HCT116 (cell line): ENCODE results near the gene ZNF787. TPM values are rescaled to one million over a fixed set of nuclear protein-coding genes. Genes with fewer than 3 reads are reported as not detected.

Source experiments
- ATAC-seq: fragments of 200-7000 bp; cut with Tn5 transposase; 2 replicates; pipeline ENCODE4 v1.9.1; 2020; ENCODE audit warnings: mild to moderate bottlenecking, moderate library complexity
- BruUV-seq: library from RNA; stranded (reverse); fragments of 400-500 nt; replicated peaks from 2 replicates; lab custom pipeline; 2021; lab: Mats Ljungman, UMichigan
- CTCF ChIA-PET: fragments of 300-600 bp; sonication (Branson Sonifier 250); formaldehyde crosslinking; loops from one replicate; lab custom pipeline; 2021; ENCODE audit warnings: antibody characterized with exemption; lab: Charles Lee
- POLR2A ChIA-PET: fragments of 300-600, 350-600 bp; sonication (Branson Sonifier 250); formaldehyde crosslinking; loops from one replicate; lab custom pipeline; 2021; ENCODE audit warnings: antibody characterized with exemption; lab: Charles Lee
- RAD21 ChIA-PET, 2 experiments: fragments of 300-600 bp; sonication (Branson Sonifier 250); formaldehyde crosslinking; loops; one replicate each; lab custom pipeline; 2023; ENCODE audit warnings: low total read pairs in 2 of 2; ENCODE audit not compliant: uncharacterized antibody in 2 of 2, unreplicated experiment in 2 of 2, low non-redundant PET in 1 of 2; lab: Charles Lee
- DNase-seq: peaks from one replicate; pipeline ENCODE4 v3.0.0-alpha.2; 2010; ENCODE audit warnings: low read depth, low spot score
- H2AFZ ChIP-seq: fragments of 200-600 bp; shearing (Covaris generic), sonication (generic); 2 replicates; pipeline ENCODE4 v1.6.1; 2017; ENCODE audit warnings: low read depth, mixed run types, mixed read lengths, antibody characterized with exemption, low read length; ENCODE audit not compliant: poor library complexity, severe bottlenecking
- H3K27ac ChIP-seq: 2 replicates; pipeline ENCODE4 v1.5.1; 2012; ENCODE audit warnings: low read depth, low read length
- H3K27me3 ChIP-seq: fragments of 200-600 bp; sonication (generic); 2 replicates; pipeline ENCODE4 v1.6.1; 2016; ENCODE audit warnings: mixed run types, low read length, mixed read lengths; ENCODE audit not compliant: insufficient read depth
- H3K36me3 ChIP-seq, 2 experiments: fragments of 200-500 bp in 1 of 2; fragments of 200-600 bp in 1 of 2; sonication (Bioruptor generic) in 1 of 2; sonication (generic) in 1 of 2; 2 replicates each; pipeline versions ENCODE4 v1.5.1 to v1.6.1; 2014 to 2016; ENCODE audit warnings: low read length in 2 of 2, inconsistent platforms in 1 of 2, mixed read lengths in 1 of 2, mixed run types in 1 of 2; ENCODE audit not compliant: insufficient read depth in 2 of 2, control insufficient read depth in 1 of 2
- H3K4me1 ChIP-seq, 2 experiments: fragments of 200-600 bp in 1 of 2; sonication (generic) in 1 of 2; 2 replicates each; pipeline versions ENCODE4 v1.5.1 to v1.6.1; 2012 to 2017; ENCODE audit warnings: low read length in 2 of 2, inconsistent platforms in 1 of 2, mild to moderate bottlenecking in 1 of 2, mixed read lengths in 1 of 2, mixed run types in 1 of 2, moderate library complexity in 1 of 2; ENCODE audit not compliant: insufficient read depth in 2 of 2, control insufficient read depth in 1 of 2
- H3K4me2 ChIP-seq: fragments of 200-600 bp; sonication (generic); 2 replicates; pipeline ENCODE4 v1.6.1; 2017; ENCODE audit warnings: mixed run types, low read length, mixed read lengths
- H3K4me3 ChIP-seq, 2 experiments: fragments of 200-600 bp in 1 of 2; sonication (generic) in 1 of 2; replicated peaks in 1 of 2; 2 replicates each; pipeline ENCODE4 v1.5.1; 2011 to 2016; ENCODE audit warnings: low read length in 2 of 2, control low read depth in 1 of 2, low read depth in 1 of 2, mild to moderate bottlenecking in 1 of 2, mixed read lengths in 1 of 2, mixed run types in 1 of 2
- H3K79me2 ChIP-seq: fragments of 200-600 bp; sonication (generic); 2 replicates; pipeline ENCODE4 v1.6.1; 2017; ENCODE audit warnings: mild to moderate bottlenecking, mixed run types, low read length, moderate library complexity, mixed read lengths; ENCODE audit not compliant: insufficient read depth
- H3K9ac ChIP-seq: fragments of 200-600 bp; sonication (generic); 2 replicates; pipeline ENCODE4 v1.6.1; 2016; ENCODE audit warnings: low read length, mixed read lengths
- H3K9me2 ChIP-seq: fragments of 200-600 bp; sonication (generic), shearing (Covaris generic); 2 replicates; pipeline ENCODE4 v1.6.1; 2017; ENCODE audit warnings: mixed run types, mild to moderate bottlenecking, moderate library complexity; ENCODE audit not compliant: insufficient read depth
- H3K9me3 ChIP-seq, 2 experiments: fragments of 200-500 bp in 1 of 2; fragments of 200-600 bp in 1 of 2; sonication (Bioruptor generic) in 1 of 2; sonication (generic) in 1 of 2; 2 replicates each; pipeline ENCODE4 v1.6.1; 2014 to 2017; ENCODE audit warnings: low read length in 2 of 2, mixed read lengths in 2 of 2, inconsistent platforms in 1 of 2, low read depth in 1 of 2, mild to moderate bottlenecking in 1 of 2, mixed run types in 1 of 2, moderate library complexity in 1 of 2; ENCODE audit not compliant: control insufficient read depth in 1 of 2, insufficient read depth in 1 of 2
- H4K20me1 ChIP-seq: fragments of 200-600 bp; sonication (generic), shearing (Covaris generic); 2 replicates; pipeline ENCODE4 v1.6.1; 2017; ENCODE audit warnings: mixed run types, mild to moderate bottlenecking, moderate library complexity; ENCODE audit not compliant: insufficient read depth
- ATF3 ChIP-seq: IDR thresholded peaks from 2 replicates; pipeline ENCODE4 v1.6.1; 2012
- CBX3 ChIP-seq: IDR thresholded peaks from 2 replicates; pipeline ENCODE4 v1.6.1; 2012; ENCODE audit warnings: low read depth
- CEBPB ChIP-seq: IDR thresholded peaks from 2 replicates; pipeline ENCODE4 v1.6.1; 2012; ENCODE audit warnings: low read depth
- CTCF ChIP-seq, 3 experiments: fragments of 200-600 bp in 1 of 3; sonication (generic) in 1 of 3; IDR thresholded peaks in 2 of 3; conservative IDR thresholded peaks in 1 of 3; 2 replicates each; pipeline ENCODE4 v1.5.1; 2012 to 2017; ENCODE audit warnings: low read depth in 2 of 3, low read length in 2 of 3, antibody characterized with exemption in 1 of 3, borderline replicate concordance in 1 of 3, control low read depth in 1 of 3, mild to moderate bottlenecking in 1 of 3, mixed read lengths in 1 of 3, mixed run types in 1 of 3, moderate library complexity in 1 of 3; ENCODE audit not compliant: insufficient read depth in 1 of 3
- EGR1 ChIP-seq: IDR thresholded peaks from 2 replicates; pipeline ENCODE4 v1.6.1; 2012; ENCODE audit warnings: low read depth
- ELF1 ChIP-seq: IDR thresholded peaks from 2 replicates; pipeline ENCODE4 v1.6.1; 2012; ENCODE audit warnings: low read depth, borderline replicate concordance
- EZH2 ChIP-seq: fragments of 200-600 bp; sonication (generic); IDR thresholded peaks from 2 replicates; pipeline ENCODE4 v1.6.1; 2017; ENCODE audit warnings: antibody characterized with exemption, mixed run types
- EZH2phosphoT487 ChIP-seq: fragments of 200-600 bp; IDR thresholded peaks from 2 replicates; pipeline ENCODE4 v1.6.1; 2018; ENCODE audit warnings: antibody characterized with exemption, borderline replicate concordance
- FOSL1 ChIP-seq: IDR thresholded peaks from 2 replicates; pipeline ENCODE4 v1.6.1; 2012; ENCODE audit warnings: low read depth
- JUND ChIP-seq: IDR thresholded peaks from 2 replicates; pipeline ENCODE4 v1.6.1; 2012
- MAX ChIP-seq: IDR thresholded peaks from 2 replicates; pipeline ENCODE4 v1.6.1; 2012
- POLR2A ChIP-seq: IDR thresholded peaks from 2 replicates; pipeline ENCODE4 v1.7.0; 2011; ENCODE audit warnings: borderline replicate concordance; ENCODE audit not compliant: insufficient read depth, insufficient read length; ENCODE audit errors: extremely low read depth
- POLR2AphosphoS5 ChIP-seq: IDR thresholded peaks from 2 replicates; pipeline ENCODE4 v1.6.1; 2011; ENCODE audit warnings: mild to moderate bottlenecking, low read depth, low read length, moderate library complexity
- RAD21 ChIP-seq: IDR thresholded peaks from 2 replicates; pipeline ENCODE4 v1.6.1; 2012; ENCODE audit warnings: low read depth, mild to moderate bottlenecking
- SP1 ChIP-seq: IDR thresholded peaks from 2 replicates; pipeline ENCODE4 v1.6.1; 2012; ENCODE audit warnings: low read depth
- SRF ChIP-seq: IDR thresholded peaks from 2 replicates; pipeline ENCODE4 v1.6.1; 2012; ENCODE audit warnings: low read depth
- TCF7L2 ChIP-seq: IDR thresholded peaks from 2 replicates; pipeline ENCODE4 v1.7.0; 2011; ENCODE audit warnings: borderline replicate concordance, inconsistent platforms; ENCODE audit not compliant: insufficient read depth, insufficient read length; ENCODE audit errors: extremely low read depth
- ZFX ChIP-seq: fragments of 450-650 bp; IDR thresholded peaks from 2 replicates; pipeline ENCODE4 v1.6.1; 2017
- ZNF274 ChIP-seq: fragments of 200-500 bp; sonication (Bioruptor generic); IDR thresholded peaks from 2 replicates; pipeline ENCODE4 v1.6.1; 2014; ENCODE audit warnings: mild to moderate bottlenecking, low read depth, low read length, inconsistent platforms
- intact Hi-C: fragments of 100-400 bp; cut with micrococcal nuclease; formaldehyde crosslinking; loops from 2 replicates; pipeline ENCODE4 v1.10.0; 2022
- total RNA-seq: library from RNA; stranded (reverse); gene quantifications from one replicate; pipeline ENCODE4 v1.2.1, GENCODE V29; 2021; ENCODE audit not compliant: unreplicated experiment

Gene ZNF787
- total RNA-seq, 1 experiment from 2014 or later: 40.3 TPM

- Histone ChIP-seq H3K36me3 (no peaks in the 10 kb centered on the region), H3K27ac (no peak overlapping the region), H3K27me3 (no peaks in the 10 kb centered on the region), H3K4me3 (no peak overlapping the region), H3K9me2 (no peaks in the 10 kb centered on the region), H2AFZ (no peak overlapping the region), H3K9me3 (no peaks in the 10 kb centered on the region), H3K79me2 (no peaks in the 10 kb centered on the region; the same call in 1 of the 2 replicates), H3K9ac (no peak overlapping the region), H4K20me1 (no peaks in the 10 kb centered on the region), H3K4me1 (peaks cover 6 to 12% of the 10 kb centered on the region in 2 experiments), H3K4me2 (no peak overlapping the region)
- ChIA-PET CTCF (no interaction called here), POLR2A (no interaction called here), RAD21 (no interaction called here)
- intact Hi-C loops: no loop called here
- no TSS peak for BruUV-seq
- TF ChIP-seq JUND (no peak), ZFX (no peak), POLR2AphosphoS5 (no peak), FOSL1 (no peak), TCF7L2 (no peak), CEBPB (no peak), CBX3 (no peak), EZH2 (no peak), ZNF274 (no peak), EZH2phosphoT487 (no peak), CTCF (IDR thresholded peaks at IDR 0.05 in 2 of 3, conservative IDR thresholded peaks at IDR 0.05 in 1 of 3; ENCODE audit: borderline replicate concordance in 1 of 3, insufficient read depth in 1 of 3, low read depth in 2 of 3, low read length in 2 of 3) (no peak), RAD21 (no peak), MAX (no peak), POLR2A (no peak), EGR1 (no peak), SRF (no peak), SP1 (no peak), ELF1 (no peak), ATF3 (no peak)
- ATAC-seq (no peak), DNase-seq (no peak)
Observed at GRCh38 chr19:56144376-56144775, 23.3 kb upstream of the ZNF787 start.
